CD4-positive, alpha-beta T cell (primary cell): ENCODE results near the gene CADPS. TPM values are rescaled to one million over a fixed set of nuclear protein-coding genes. Genes with fewer than 3 reads are reported as not detected.

Source experiments
- ATAC-seq: fragments of 200-7000 bp; cut with Tn5 transposase; one replicate; pipeline ENCODE4 v1.10.0; 2022; ENCODE audit warnings: mild to moderate bottlenecking; ENCODE audit not compliant: poor library complexity
- CTCF ChIA-PET: fragments of 350-600 bp; sonication (Branson Sonifier 250); formaldehyde crosslinking; loops from one replicate; lab custom pipeline; 2021; ENCODE audit warnings: antibody characterized with exemption, inconsistent platforms; lab: Charles Lee
- POLR2A ChIA-PET: fragments of 350-600 bp; sonication (Branson Sonifier 250); formaldehyde crosslinking; loops from one replicate; lab custom pipeline; 2021; ENCODE audit warnings: antibody characterized with exemption, inconsistent platforms; lab: Charles Lee
- DNase-seq, 14 experiments: peaks; one replicate each; pipeline ENCODE4 v3.0.0-alpha.2; 2013 to 2020; ENCODE audit warnings: mixed read lengths in 2 of 14
- H3K27ac ChIP-seq, 2 donors: one replicate each; pipeline versions ENCODE4 v1.5.1 to v1.7.0; 2013; ENCODE audit warnings: low read length in 2 of 2, low read depth in 1 of 2, mild to moderate bottlenecking in 1 of 2
- H3K27me3 ChIP-seq, 2 experiments: 1 replicate in 1 of 2; 2 replicates in 1 of 2; pipeline versions ENCODE4 v1.6.1 to v1.7.0; 2013; ENCODE audit warnings: low read length in 2 of 2, control low read depth in 1 of 2, mild to moderate bottlenecking in 1 of 2, moderate library complexity in 1 of 2; ENCODE audit not compliant: insufficient read depth in 2 of 2, control insufficient read depth in 1 of 2
- H3K36me3 ChIP-seq: one replicate; pipeline ENCODE4 v1.6.1; 2013; ENCODE audit warnings: low read length, control low read depth; ENCODE audit not compliant: insufficient read depth
- H3K4me1 ChIP-seq: one replicate; pipeline ENCODE4 v1.6.1; 2013; ENCODE audit warnings: low read length, control low read depth; ENCODE audit not compliant: insufficient read depth
- H3K4me3 ChIP-seq: one replicate; pipeline ENCODE4 v1.5.1; 2013; ENCODE audit warnings: mild to moderate bottlenecking, low read length, moderate library complexity
- H3K9me3 ChIP-seq, 2 experiments: 1 replicate in 1 of 2; 2 replicates in 1 of 2; pipeline versions ENCODE4 v1.6.1 to v1.7.0; 2013; ENCODE audit warnings: low read length in 2 of 2, mild to moderate bottlenecking in 2 of 2, control low read depth in 1 of 2, moderate library complexity in 1 of 2; ENCODE audit not compliant: control insufficient read depth in 1 of 2, insufficient read depth in 1 of 2
- H3K27ac Mint-ChIP-seq: one replicate; pipeline ENCODE4 v1.8.0; 2020; ENCODE audit warnings: mixed read lengths
- H3K27me3 Mint-ChIP-seq: one replicate; pipeline ENCODE4 v1.8.0; 2021; ENCODE audit warnings: mixed read lengths
- H3K36me3 Mint-ChIP-seq: one replicate; pipeline ENCODE4 v1.8.0; 2021; ENCODE audit warnings: low read depth, mixed read lengths
- H3K4me1 Mint-ChIP-seq: one replicate; pipeline ENCODE4 v1.8.0; 2021; ENCODE audit warnings: low read depth, mixed read lengths
- H3K4me3 Mint-ChIP-seq: one replicate; pipeline ENCODE4 v1.8.0; 2020; ENCODE audit warnings: mild to moderate bottlenecking, mixed read lengths
- H3K9me3 Mint-ChIP-seq: one replicate; pipeline ENCODE4 v1.8.0; 2020; ENCODE audit warnings: mixed read lengths
- intact Hi-C, 2 experiments: fragments of 100-400 bp; cut with DNase I in 1 of 2; cut with micrococcal nuclease in 1 of 2; formaldehyde crosslinking; loops; one replicate each; pipeline versions ENCODE4 v1.15.1 to v1.9.0; 2023 to 2025; cut with DNase I, micrococcal nuclease
- total RNA-seq, 174 experiments: library from RNA in 2 of 174; stranded (reverse) in 2 of 174; gene quantifications; one replicate each; pipeline ENCODE4 v1.2.3 and lab custom pipeline; 2021 to 2026
- TF ChIP-seq, protein P1 (sequence below): fragments of 200-600 bp; IDR thresholded peaks from one replicate; pipeline ENCODE4 v1.8.0; 2022; ENCODE audit warnings: antibody characterized with exemption, mild to moderate bottlenecking

The CADPS gene
- total RNA-seq, 2 experiments from 2014 or later: not detected

GRCh38 chr3:62632510-62633294 lies 242.5 kb downstream of the CADPS start:
- DNase-seq (no peak), ATAC-seq (no peak)
- H3K27me3 Mint-ChIP-seq: peaks cover 16% of the 10 kb centered on the region
- ChIA-PET POLR2A (no interaction called here), CTCF (no interaction called here)
- H3K9me3 Mint-ChIP-seq: no peaks in the 10 kb centered on the region
- H3K4me3 ChIP-seq: no peak overlapping the region
- no peaks in the 10 kb centered on the region for H3K9me3 ChIP-seq
- no peak overlapping the region for H3K4me3 Mint-ChIP-seq
- intact Hi-C loops: no loop called here
- TF ChIP-seq, protein P1, sequence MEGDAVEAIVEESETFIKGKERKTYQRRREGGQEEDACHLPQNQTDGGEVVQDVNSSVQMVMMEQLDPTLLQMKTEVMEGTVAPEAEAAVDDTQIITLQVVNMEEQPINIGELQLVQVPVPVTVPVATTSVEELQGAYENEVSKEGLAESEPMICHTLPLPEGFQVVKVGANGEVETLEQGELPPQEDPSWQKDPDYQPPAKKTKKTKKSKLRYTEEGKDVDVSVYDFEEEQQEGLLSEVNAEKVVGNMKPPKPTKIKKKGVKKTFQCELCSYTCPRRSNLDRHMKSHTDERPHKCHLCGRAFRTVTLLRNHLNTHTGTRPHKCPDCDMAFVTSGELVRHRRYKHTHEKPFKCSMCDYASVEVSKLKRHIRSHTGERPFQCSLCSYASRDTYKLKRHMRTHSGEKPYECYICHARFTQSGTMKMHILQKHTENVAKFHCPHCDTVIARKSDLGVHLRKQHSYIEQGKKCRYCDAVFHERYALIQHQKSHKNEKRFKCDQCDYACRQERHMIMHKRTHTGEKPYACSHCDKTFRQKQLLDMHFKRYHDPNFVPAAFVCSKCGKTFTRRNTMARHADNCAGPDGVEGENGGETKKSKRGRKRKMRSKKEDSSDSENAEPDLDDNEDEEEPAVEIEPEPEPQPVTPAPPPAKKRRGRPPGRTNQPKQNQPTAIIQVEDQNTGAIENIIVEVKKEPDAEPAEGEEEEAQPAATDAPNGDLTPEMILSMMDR: no peak
- no peaks in the 10 kb centered on the region for H3K4me1 Mint-ChIP-seq
- no peaks in the 10 kb centered on the region for H3K36me3 Mint-ChIP-seq
- no peak overlapping the region for H3K27ac Mint-ChIP-seq
- H3K27ac ChIP-seq: no peak overlapping the region
- H3K4me1 ChIP-seq: no peaks in the 10 kb centered on the region
- H3K27me3 ChIP-seq: no peaks in the 10 kb centered on the region
- no peaks in the 10 kb centered on the region for H3K36me3 ChIP-seq

GRCh38 chr3:62631488-62631887 lies 243.7 kb downstream of the CADPS start:
- ChIA-PET CTCF (no interaction called here), POLR2A (no interaction called here)
- no peaks in the 10 kb centered on the region for H3K36me3 ChIP-seq
- Mint-ChIP-seq H3K27me3 (peaks cover 9% of the 10 kb centered on the region), H3K4me1 (no peaks in the 10 kb centered on the region), H3K4me3 (no peak overlapping the region), H3K36me3 (no peaks in the 10 kb centered on the region), H3K27ac (no peak overlapping the region), H3K9me3 (no peaks in the 10 kb centered on the region)
- H3K9me3 ChIP-seq: no peaks in the 10 kb centered on the region
- H3K4me3 ChIP-seq: no peak overlapping the region
- ATAC-seq: no peak
- H3K4me1 ChIP-seq: no peaks in the 10 kb centered on the region
- no peak overlapping the region for H3K27ac ChIP-seq
- intact Hi-C loops: no loop called here
- DNase-seq: no peak
- TF ChIP-seq, protein P1: no peak
- no peaks in the 10 kb centered on the region for H3K27me3 ChIP-seq

GRCh38 chr3:62630664-62631063 lies 244.6 kb downstream of the CADPS start:
- Histone ChIP-seq H3K4me3 (no peak overlapping the region), H3K27ac (no peak overlapping the region), H3K4me1 (no peaks in the 10 kb centered on the region), H3K9me3 (no peaks in the 10 kb centered on the region), H3K36me3 (no peaks in the 10 kb centered on the region), H3K27me3 (no peaks in the 10 kb centered on the region)
- ATAC-seq: no peak
- no peak overlapping the region for H3K4me3 Mint-ChIP-seq
- H3K36me3 Mint-ChIP-seq: no peaks in the 10 kb centered on the region
- intact Hi-C loops: no loop called here
- ChIA-PET CTCF (no interaction called here), POLR2A (no interaction called here)
- peaks cover 9% of the 10 kb centered on the region for H3K27me3 Mint-ChIP-seq
- TF ChIP-seq, protein P1: no peak
- no peaks in the 10 kb centered on the region for H3K4me1 Mint-ChIP-seq
- H3K9me3 Mint-ChIP-seq: no peaks in the 10 kb centered on the region
- no peak for DNase-seq
- no peak overlapping the region for H3K27ac Mint-ChIP-seq
